Measurements from ENCODE around the gene ENG. TPM values are rescaled to one million over a fixed set of nuclear protein-coding genes. Genes with fewer than 3 reads are reported as not detected.

Gene ENG
- total RNA-seq, 1 experiment from 2014 or later = 25.1 TPM

DNA sequence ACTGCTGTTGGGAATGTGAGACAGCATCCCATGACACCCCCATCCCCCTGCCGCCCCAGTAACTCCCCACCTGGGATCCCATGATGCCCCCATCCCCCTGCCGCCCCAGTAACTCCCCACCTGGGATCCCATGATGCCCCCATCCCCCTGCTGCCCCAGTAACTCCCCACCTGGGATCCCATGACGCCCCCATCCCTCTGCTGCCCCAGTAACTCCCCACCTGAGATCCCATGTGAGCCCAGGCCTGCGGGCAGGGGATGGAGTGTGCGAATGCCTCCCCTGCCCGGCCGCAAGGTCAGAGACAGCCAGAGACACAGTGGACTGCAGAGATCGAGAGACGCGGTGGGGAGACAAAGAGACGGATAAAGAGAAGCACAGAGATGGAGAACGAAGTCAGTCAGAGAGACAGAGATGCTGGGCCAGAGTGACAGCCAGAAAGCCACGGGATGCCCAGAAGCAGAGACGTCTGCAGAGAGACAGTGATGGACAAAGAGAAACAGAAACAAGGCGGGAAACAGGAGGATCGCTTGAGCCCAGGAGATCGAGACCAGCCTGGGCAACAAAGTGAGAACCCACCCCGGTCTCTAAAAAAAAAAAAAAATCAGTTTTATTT is 77.0 kb downstream of the ENG start:
- no peaks in the 10 kb centered on the region; the same call in 1 of the 2 replicates for H3K4me1 ChIP-seq (ENCODE audit: control insufficient read depth, insufficient read depth, low read length)
- ATAC-seq = no peak
- intact Hi-C loops (cut with micrococcal nuclease; ENCODE audit: unreplicated experiment) = no loop called here
- no peak overlapping the region for H3K4me3 ChIP-seq (ENCODE audit: low read depth in 2 of 2, low read length in 2 of 2)
- ChIA-PET POLR2A (no interaction called here), CTCF (no interaction called here)
- no peaks in the 10 kb centered on the region for H3K36me3 ChIP-seq (ENCODE audit: control insufficient read depth, insufficient read depth, low read length)
- no TSS peak for BruUV-seq (replicated peaks)
- DNase-seq (ENCODE audit: low read depth, low spot score) = no peak
- no peak for TF ChIP-seq POLR2AphosphoS5 (IDR thresholded peaks at IDR 0.05; ENCODE audit: low read depth, low read length)
- no peaks in the 10 kb centered on the region for H3K27me3 ChIP-seq (ENCODE audit: control insufficient read depth, insufficient read depth, low read length)
- H3K27ac ChIP-seq (ENCODE audit: low read length) = no peak overlapping the region
- H3K9me3 ChIP-seq (ENCODE audit: control insufficient read depth, insufficient read depth, low read depth, low read length) = no peaks in the 10 kb centered on the region
- in situ Hi-C loops (cut with HindIII; ENCODE audit: low pct_unique_long_range_greater_than_20kb, low sequenced_read_pairs) = no loop called here

DNA sequence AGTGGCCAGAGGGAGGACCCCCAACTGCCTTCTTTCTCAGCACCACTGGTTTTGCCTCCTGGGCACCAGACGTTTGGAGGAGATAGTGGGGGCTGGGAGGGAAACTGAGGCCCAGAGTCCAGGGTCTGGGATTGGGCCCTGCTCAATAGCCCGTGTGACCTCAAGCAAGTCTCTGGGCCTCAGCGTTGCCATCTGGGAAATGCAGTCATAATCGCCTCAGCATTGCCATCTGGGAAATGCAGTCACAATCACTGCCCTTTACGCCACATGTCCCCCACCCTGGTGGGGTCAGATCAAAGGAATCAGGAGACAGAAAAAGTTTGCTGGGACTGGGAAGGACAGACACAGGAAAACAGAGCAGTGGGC is 77.6 kb downstream of the ENG start:
- no peak overlapping the region for H3K27ac ChIP-seq (ENCODE audit: low read length)
- ChIA-PET CTCF (no interaction called here), POLR2A (no interaction called here)
- H3K4me3 ChIP-seq (ENCODE audit: low read depth in 2 of 2, low read length in 2 of 2) = no peak overlapping the region
- H3K9me3 ChIP-seq (ENCODE audit: control insufficient read depth, insufficient read depth, low read depth, low read length) = no peaks in the 10 kb centered on the region
- in situ Hi-C loops (cut with HindIII; ENCODE audit: low pct_unique_long_range_greater_than_20kb, low sequenced_read_pairs) = no loop called here
- H3K4me1 ChIP-seq (ENCODE audit: control insufficient read depth, insufficient read depth, low read length) = no peaks in the 10 kb centered on the region; the same call in 1 of the 2 replicates
- ATAC-seq (no peak), DNase-seq (ENCODE audit: low read depth, low spot score) (no peak)
- H3K36me3 ChIP-seq (ENCODE audit: control insufficient read depth, insufficient read depth, low read length) = no peaks in the 10 kb centered on the region
- no peaks in the 10 kb centered on the region for H3K27me3 ChIP-seq (ENCODE audit: control insufficient read depth, insufficient read depth, low read length)
- no TSS peak for BruUV-seq (replicated peaks)
- intact Hi-C loops (cut with micrococcal nuclease; ENCODE audit: unreplicated experiment) = no loop called here
- TF ChIP-seq TCF7L2 (IDR thresholded peaks at IDR 0.05; ENCODE audit: low read depth, low read length) (no peak), SIN3A (IDR thresholded peaks at IDR 0.05; ENCODE audit: borderline replicate concordance, insufficient read depth, low read depth, low read length) (no peak), POLR2AphosphoS5 (IDR thresholded peaks at IDR 0.05; ENCODE audit: low read depth, low read length) (no peak)
- TF ChIP-seq, protein P1, sequence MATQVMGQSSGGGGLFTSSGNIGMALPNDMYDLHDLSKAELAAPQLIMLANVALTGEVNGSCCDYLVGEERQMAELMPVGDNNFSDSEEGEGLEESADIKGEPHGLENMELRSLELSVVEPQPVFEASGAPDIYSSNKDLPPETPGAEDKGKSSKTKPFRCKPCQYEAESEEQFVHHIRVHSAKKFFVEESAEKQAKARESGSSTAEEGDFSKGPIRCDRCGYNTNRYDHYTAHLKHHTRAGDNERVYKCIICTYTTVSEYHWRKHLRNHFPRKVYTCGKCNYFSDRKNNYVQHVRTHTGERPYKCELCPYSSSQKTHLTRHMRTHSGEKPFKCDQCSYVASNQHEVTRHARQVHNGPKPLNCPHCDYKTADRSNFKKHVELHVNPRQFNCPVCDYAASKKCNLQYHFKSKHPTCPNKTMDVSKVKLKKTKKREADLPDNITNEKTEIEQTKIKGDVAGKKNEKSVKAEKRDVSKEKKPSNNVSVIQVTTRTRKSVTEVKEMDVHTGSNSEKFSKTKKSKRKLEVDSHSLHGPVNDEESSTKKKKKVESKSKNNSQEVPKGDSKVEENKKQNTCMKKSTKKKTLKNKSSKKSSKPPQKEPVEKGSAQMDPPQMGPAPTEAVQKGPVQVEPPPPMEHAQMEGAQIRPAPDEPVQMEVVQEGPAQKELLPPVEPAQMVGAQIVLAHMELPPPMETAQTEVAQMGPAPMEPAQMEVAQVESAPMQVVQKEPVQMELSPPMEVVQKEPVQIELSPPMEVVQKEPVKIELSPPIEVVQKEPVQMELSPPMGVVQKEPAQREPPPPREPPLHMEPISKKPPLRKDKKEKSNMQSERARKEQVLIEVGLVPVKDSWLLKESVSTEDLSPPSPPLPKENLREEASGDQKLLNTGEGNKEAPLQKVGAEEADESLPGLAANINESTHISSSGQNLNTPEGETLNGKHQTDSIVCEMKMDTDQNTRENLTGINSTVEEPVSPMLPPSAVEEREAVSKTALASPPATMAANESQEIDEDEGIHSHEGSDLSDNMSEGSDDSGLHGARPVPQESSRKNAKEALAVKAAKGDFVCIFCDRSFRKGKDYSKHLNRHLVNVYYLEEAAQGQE (IDR thresholded peaks at IDR 0.05; ENCODE audit: insufficient read depth in 1 of 2, low read depth in 2 of 2, low read length in 1 of 2) = no peak
- TF ChIP-seq, protein P2, sequence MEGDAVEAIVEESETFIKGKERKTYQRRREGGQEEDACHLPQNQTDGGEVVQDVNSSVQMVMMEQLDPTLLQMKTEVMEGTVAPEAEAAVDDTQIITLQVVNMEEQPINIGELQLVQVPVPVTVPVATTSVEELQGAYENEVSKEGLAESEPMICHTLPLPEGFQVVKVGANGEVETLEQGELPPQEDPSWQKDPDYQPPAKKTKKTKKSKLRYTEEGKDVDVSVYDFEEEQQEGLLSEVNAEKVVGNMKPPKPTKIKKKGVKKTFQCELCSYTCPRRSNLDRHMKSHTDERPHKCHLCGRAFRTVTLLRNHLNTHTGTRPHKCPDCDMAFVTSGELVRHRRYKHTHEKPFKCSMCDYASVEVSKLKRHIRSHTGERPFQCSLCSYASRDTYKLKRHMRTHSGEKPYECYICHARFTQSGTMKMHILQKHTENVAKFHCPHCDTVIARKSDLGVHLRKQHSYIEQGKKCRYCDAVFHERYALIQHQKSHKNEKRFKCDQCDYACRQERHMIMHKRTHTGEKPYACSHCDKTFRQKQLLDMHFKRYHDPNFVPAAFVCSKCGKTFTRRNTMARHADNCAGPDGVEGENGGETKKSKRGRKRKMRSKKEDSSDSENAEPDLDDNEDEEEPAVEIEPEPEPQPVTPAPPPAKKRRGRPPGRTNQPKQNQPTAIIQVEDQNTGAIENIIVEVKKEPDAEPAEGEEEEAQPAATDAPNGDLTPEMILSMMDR (IDR thresholded peaks at IDR 0.05) = no peak

DNA sequence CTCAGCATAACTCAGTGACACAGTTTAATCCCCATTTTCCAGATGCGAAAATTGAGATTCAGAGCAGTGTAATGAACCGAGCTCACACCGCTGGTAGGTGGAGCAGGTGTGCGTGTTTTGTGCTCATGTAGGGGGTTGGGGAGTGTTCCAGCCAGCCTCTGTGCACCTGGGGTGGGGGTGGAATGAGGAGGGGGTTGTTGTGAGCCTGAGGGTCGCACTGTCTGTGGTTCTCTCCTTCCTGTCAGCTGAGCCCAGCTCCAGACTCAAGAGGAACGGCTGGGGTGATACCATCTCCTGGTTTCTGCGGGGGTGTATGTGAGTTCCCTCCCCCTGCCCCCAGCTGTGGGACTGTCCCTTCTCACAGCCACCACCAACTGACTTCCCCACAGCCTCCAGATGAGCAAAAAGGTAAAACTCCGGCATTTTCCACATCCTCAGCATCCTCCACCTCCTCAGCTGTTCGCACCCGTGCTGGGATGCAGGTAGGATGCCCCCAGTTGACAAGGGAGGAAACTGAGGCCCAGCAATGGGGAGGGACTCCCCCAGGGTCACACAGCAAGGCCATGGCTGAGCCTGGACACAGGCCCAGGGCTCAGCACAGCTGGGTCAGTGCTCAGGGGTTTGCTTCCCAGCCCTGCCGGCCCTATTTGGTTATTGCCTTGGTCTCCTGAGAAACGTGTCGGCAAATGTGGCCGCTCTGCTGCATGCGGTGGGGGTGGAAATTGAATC is 78.1 kb downstream of the ENG start:
- no peak for ATAC-seq

More for the DNA sequence above, 78.1 kb downstream of the ENG start:
- Histone ChIP-seq H3K27ac (ENCODE audit: low read length) (no peak overlapping the region), H3K27me3 (ENCODE audit: control insufficient read depth, insufficient read depth, low read length) (no peaks in the 10 kb centered on the region), H3K4me1 (ENCODE audit: control insufficient read depth, insufficient read depth, low read length) (no peaks in the 10 kb centered on the region; the same call in 1 of the 2 replicates), H3K9me3 (ENCODE audit: control insufficient read depth, insufficient read depth, low read depth, low read length) (no peaks in the 10 kb centered on the region), H3K36me3 (ENCODE audit: control insufficient read depth, insufficient read depth, low read length) (no peaks in the 10 kb centered on the region), H3K4me3 (ENCODE audit: low read depth in 2 of 2, low read length in 2 of 2) (no peak overlapping the region)
- TF ChIP-seq, protein P1 (IDR thresholded peaks at IDR 0.05; ENCODE audit: insufficient read depth in 1 of 2, low read depth in 2 of 2, low read length in 1 of 2) = no peak
- TF ChIP-seq POLR2AphosphoS5 (IDR thresholded peaks at IDR 0.05; ENCODE audit: low read depth, low read length) (no peak), SIN3A (IDR thresholded peaks at IDR 0.05; ENCODE audit: borderline replicate concordance, insufficient read depth, low read depth, low read length) (no peak), TCF7L2 (IDR thresholded peaks at IDR 0.05; ENCODE audit: low read depth, low read length) (no peak)
- no TSS peak for BruUV-seq (replicated peaks)
- ChIA-PET CTCF (no interaction called here), POLR2A (no interaction called here)
- in situ Hi-C loops (cut with HindIII; ENCODE audit: low pct_unique_long_range_greater_than_20kb, low sequenced_read_pairs) (no loop called here), intact Hi-C loops (cut with micrococcal nuclease; ENCODE audit: unreplicated experiment) (no loop called here)
- no peak for DNase-seq (ENCODE audit: low read depth, low spot score)
